Measurements from ENCODE around the gene OR6B2.

OR6B2 gene

GRCh38 chr2:240041363-240041762 lies 11.1 kb upstream of the OR6B2 start:
- no peak for DNase-seq (ENCODE audit: low spot score)

- no peak for DNase-seq (ENCODE audit: low spot score)
Observed at GRCh38 chr2:240037358-240037757, 7.1 kb upstream of the OR6B2 start.

GRCh38 chr2:240033330-240033678 lies 3.1 kb upstream of the OR6B2 start:
- no peak for DNase-seq (ENCODE audit: low spot score)

- no peak for DNase-seq (ENCODE audit: low spot score)
Observed at GRCh38 chr2:240032406-240033329, 2.4 kb upstream of the OR6B2 start.

DNA sequence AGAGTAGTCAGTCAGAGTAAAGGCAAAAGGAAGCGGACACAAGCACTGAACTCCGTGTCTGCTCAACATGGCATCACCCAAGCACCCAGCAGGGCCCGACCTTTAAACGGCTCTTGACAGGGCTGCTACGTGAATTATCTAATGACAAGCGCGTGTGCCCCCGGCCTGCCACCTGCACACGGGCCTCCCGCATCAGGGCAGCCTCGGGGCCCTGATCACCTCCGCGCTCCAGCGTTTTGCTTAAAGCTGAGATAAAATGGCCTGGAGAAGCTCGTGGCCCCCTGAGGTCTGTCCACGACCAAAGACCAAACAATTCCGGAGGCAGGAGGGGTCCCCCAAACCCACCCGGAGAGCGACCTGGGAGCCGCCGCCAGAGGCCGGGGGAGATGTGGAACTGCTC lies 5.5 kb downstream of the OR6B2 start:
- DNase-seq (ENCODE audit: low spot score): peak; percentile 8

- no peak for DNase-seq (ENCODE audit: low spot score)
Observed at GRCh38 chr2:240023792-240024191, 6.4 kb downstream of the OR6B2 start.

- peak; percentile 44 for DNase-seq (ENCODE audit: low spot score)
Observed at GRCh38 chr2:240021488-240022104, 8.6 kb downstream of the OR6B2 start.

- peak; percentile 70 for DNase-seq (ENCODE audit: low spot score)
Observed at GRCh38 chr2:240018071-240018750, 12.0 kb downstream of the OR6B2 start.

DNA sequence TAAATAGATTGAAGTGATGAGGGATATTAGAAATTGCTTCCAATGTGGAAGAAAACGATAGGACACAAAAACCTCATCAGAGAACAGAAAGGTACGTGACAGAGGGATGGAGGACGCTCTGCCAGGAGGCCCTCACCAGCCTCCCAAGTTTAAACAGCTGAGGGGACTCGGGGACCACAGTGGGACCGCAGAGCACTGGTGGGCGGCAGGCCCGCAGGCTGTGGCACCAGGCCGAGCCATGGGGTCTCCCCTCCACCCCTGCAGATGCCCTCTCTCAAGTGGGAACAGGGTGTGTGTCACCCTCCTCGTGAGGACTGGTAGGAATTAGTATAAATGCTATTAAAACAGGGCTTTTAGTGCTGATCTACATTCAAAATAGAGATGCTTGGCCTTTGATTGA lies 15.9 kb downstream of the OR6B2 start:
- DNase-seq (ENCODE audit: low spot score): no peak

DNA sequence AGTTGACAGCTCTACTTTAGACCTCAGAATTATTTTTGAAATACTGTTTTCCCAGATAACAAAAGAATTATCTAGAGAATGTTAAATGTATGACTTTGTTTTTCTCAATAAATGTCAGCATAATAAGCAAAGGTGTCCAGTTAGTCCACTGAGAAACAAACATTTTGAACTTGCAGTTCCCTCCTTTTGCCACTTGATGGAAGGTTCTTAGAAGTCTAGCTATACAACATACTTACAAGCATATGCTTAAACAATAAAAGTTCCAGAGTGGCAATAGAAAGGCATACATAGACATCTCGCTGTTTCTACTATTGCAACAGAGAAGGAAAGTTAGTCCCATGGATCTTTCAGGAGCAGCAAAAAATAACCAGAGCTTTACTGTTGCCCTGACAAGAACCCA lies 16.9 kb downstream of the OR6B2 start:
- DNase-seq (ENCODE audit: low spot score): no peak

DNA sequence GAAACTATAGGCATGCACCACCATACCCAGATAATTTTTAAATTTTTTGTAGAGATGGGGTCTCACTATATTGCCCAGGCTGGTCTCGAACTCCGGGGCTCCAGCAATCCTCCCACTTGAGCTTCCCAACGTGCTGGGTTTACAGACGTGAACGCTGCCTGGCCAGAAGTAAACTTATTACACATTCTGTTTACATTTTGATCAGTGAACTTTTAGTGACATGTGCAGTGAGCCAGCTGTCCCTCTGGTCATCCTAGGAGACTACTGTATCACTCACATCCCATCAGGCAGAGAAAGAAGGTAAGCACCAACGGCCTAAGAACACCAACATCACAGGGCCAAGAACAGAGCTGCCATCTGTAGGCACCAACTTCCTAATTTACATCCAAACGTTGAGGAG lies 27.2 kb downstream of the OR6B2 start:
- DNase-seq (ENCODE audit: low spot score): no peak

- no peak for DNase-seq (ENCODE audit: low spot score)
Observed at GRCh38 chr2:240000671-240001070, 29.6 kb downstream of the OR6B2 start.

DNA sequence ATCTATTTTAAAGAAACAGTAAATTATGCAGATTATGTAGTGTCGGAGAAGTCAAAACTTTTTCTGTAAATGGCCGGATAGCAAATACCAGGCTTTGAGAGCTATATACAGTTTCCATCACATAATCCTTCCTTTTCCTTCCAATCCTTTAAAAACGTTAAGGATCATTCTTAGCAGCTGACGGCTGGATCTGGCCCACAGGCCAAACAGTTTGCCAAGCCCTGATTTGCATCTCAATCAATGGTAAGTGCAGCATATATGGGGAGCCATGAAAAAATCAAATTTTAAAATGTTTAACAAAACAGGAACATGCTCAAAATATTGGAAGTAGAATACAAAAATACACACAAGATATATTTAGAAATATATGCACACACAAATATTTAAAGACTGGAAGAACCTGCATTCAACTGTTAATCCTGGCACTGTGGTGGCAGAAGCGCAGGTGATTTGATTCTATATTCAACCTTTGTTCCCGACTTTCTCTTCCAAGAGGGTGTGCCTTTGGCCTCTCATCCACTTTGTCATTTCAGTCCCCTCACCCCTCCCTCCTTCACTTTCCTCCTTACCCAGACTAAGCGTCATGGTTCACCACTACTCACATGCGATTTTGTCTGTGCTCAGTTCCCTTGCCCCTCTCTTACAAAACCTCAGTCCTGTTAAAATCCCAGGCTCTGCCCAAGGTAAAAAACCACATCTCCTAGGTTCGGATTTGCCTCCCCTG lies 32.4 kb downstream of the OR6B2 start:
- no peak for DNase-seq (ENCODE audit: low spot score)

GRCh38 chr2:239994086-239994485 lies 36.1 kb downstream of the OR6B2 start:
- DNase-seq (ENCODE audit: low spot score): no peak

GRCh38 chr2:239993291-239993690 lies 36.9 kb downstream of the OR6B2 start:
- DNase-seq (ENCODE audit: low spot score): no peak

GRCh38 chr2:239991689-239992314 lies 38.4 kb downstream of the OR6B2 start:
- DNase-seq (ENCODE audit: low spot score): peak; percentile 72

DNA sequence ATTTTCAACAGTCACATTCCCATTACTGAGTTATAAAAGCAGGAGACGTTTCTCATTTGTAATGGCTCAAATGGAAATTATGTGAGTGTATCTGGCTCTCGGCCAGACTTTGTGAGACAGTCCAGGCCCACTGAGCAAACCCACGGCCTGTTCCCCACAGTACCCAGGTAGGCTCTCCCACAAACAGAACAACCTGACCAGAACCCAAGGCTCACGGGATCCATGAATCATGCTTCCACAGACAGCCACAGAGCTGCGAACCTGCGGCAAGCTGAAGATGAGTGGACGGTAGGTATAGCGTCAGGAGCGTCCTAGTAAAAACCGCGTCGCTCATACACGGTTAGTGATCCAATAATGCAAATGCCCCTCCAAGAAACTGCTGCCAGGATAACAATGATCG lies 39.3 kb downstream of the OR6B2 start:
- DNase-seq (ENCODE audit: low spot score): no peak

DNA sequence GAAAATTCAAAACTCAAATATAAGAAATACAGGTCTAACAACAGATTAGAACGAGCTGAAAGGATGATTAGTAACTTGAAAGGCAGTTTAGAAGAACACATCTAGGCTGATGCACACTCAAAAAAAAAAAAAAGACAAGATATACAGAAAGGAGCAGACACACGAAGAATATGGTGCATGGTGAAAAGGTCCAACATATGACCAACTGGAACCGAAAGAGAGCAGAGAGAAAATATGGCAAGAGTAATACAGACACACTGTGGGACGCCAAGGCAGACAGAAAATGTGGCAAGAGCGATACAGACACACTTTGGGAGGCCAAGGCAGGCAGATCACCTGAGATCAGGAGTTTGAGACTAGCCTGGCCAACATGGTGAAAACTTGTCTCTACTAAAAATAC lies 44.9 kb downstream of the OR6B2 start:
- no peak for DNase-seq (ENCODE audit: low spot score)

DNA sequence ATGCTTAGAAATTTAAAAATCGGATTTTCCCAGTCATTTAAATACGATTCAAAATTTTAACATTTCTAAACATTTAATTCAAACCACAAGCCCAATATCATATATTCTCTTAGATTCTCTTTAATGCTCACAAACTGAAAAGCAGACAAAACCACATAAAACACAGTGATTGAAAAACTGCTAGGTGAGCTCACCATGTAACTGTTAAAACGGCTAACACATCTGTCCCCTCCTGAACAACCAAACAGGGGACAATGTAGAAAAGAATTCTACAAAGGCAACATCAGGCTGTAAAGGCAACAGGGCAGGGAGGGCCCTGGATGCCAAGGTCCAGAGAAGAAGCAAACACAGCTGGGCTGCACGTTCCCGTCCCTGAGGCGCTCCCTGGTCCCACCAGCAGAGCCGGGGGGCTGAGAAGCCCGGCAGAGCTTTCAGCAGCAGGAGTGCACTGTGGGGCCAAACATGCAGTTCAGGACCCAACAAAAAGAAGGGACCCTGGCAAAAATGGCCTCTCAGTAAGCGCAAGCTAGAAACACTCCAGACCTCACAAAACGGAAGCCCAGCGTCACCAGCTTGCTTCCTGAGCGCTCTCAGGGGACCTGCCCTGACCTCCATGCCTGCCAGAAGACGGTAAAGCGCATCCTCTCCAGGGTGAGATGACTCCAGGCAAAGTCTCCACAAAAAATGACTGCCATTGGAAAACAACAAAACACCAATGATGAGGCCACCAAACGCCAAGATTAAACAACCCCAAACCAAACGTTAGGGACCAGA lies 45.6 kb downstream of the OR6B2 start:
- DNase-seq (ENCODE audit: low spot score): no peak

DNA sequence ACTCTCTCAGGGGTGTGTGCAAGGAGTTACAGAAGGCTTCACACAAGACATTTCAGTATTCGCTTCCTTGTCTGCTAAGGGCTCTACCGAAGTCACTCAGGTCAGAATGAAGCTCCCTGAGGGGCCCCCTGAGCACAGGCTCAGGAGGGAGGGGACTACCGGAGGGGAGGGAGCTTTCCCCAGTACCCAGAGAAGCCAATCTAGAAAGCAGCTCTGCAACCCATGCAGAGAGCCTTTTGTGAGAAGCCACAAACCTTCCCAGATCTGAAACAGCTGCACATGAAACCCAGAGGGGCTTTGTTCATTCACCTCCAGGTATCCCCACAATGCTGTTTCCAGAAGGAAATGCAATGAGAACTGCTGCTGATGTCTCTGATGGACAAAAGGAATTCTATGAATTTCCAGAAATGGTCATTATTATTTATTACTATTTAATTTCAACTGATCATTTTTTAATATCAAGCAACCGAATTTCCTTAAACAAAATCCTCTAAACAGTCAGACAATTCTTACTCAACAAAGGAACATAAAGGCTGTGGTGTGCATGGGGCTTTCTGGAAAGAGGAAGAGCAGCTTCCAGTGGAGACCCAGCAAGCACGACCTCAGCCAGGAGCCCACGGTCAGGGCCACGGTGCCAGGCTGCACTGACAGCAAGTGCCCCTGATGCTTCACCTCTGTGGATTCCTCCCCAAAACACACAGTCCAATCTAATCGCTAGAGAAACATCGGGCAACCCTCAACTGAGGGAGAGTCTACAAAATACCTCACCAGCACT lies 47.0 kb downstream of the OR6B2 start:
- DNase-seq (ENCODE audit: low spot score): no peak
